Colonic mucosa (tissue), 4 donors: ENCODE measurements around the gene TMCC1. TPM values are rescaled to one million over a fixed set of nuclear protein-coding genes. Genes with fewer than 3 reads are reported as not detected.
"Not testable (repeated sequence)": the region's sequence is repeated elsewhere in the genome, so short reads cannot be mapped to it uniquely, and the experiment has no call there.

ENCODE experiments used
- DNase-seq: peaks from one replicate; pipeline ENCODE4 v3.0.0-alpha.2; 2020
- H3K27ac ChIP-seq: fragments of 200-600 bp; one replicate; pipeline ENCODE4 v1.8.0; 2021
- H3K27me3 ChIP-seq: fragments of 200-600 bp; one replicate; pipeline ENCODE4 v1.8.0; 2021
- H3K36me3 ChIP-seq: fragments of 200-600 bp; one replicate; pipeline ENCODE4 v1.8.0; 2021
- H3K4me1 ChIP-seq: fragments of 200-600 bp; one replicate; pipeline ENCODE4 v1.8.0; 2021; ENCODE audit warnings: mild to moderate bottlenecking
- H3K4me3 ChIP-seq: fragments of 200-600 bp; one replicate; pipeline ENCODE4 v1.8.0; 2021
- H3K9ac ChIP-seq, 2 donors: one replicate each; pipeline ENCODE4 v1.7.0; 2013; ENCODE audit warnings: control low read depth in 2 of 2, low read depth in 2 of 2, low read length in 2 of 2
- H3K9me3 ChIP-seq: fragments of 200-600 bp; one replicate; pipeline ENCODE4 v1.8.0; 2021
- intact Hi-C: fragments of 100-400 bp; cut with DNase I; formaldehyde crosslinking; loops from one replicate; pipeline ENCODE4 v1.14.1; 2022
- total RNA-seq, 2 donors: library from RNA; stranded (reverse); fragmentation: NEBNext Ultra II Directional in 1 of 2; extraction: Animal tissue kit (Norgen Biotek cat#: 25700) in 1 of 2; gene quantifications; one replicate each; pipeline ENCODE4 v1.2.1, GENCODE V29; 2021
- TF ChIP-seq, protein P1 (sequence below): fragments of 200-600 bp; IDR thresholded peaks from one replicate; pipeline ENCODE4 v1.8.0; 2022; ENCODE audit warnings: antibody characterized with exemption, mild to moderate bottlenecking
- donor health status: healthy.
- donor health status: DM: no; HTN: no; CAD: no.
- donor health status: DM: no; HTN: no; CAD: no.

TMCC1 gene
- total RNA-seq, 2 donors from 2014 or later: 23.2 to 32.8 TPM

DNA sequence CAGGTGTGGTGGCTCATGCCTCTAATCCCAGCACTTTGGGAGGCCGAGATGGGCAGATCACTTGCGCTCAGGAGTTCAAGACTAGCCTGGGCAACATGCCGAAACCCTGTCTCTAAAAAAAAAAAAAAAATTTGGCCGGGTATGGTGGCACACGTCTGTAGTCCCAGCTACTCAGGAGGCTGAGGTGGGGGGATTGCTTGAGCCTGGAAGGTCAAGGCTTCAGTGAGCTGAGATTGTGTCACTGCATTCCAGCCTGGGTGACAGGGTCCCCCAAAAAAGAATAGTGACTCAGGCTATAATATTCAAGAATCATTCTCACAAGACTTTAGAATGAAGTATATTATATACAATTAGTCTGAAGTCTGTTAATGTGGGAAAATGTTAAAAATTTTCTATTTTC, 216.5 kb downstream of the TMCC1 start:
- H3K9ac ChIP-seq: no peak overlapping the region
- intact Hi-C loops: no loop called here
- TF ChIP-seq, protein P1, sequence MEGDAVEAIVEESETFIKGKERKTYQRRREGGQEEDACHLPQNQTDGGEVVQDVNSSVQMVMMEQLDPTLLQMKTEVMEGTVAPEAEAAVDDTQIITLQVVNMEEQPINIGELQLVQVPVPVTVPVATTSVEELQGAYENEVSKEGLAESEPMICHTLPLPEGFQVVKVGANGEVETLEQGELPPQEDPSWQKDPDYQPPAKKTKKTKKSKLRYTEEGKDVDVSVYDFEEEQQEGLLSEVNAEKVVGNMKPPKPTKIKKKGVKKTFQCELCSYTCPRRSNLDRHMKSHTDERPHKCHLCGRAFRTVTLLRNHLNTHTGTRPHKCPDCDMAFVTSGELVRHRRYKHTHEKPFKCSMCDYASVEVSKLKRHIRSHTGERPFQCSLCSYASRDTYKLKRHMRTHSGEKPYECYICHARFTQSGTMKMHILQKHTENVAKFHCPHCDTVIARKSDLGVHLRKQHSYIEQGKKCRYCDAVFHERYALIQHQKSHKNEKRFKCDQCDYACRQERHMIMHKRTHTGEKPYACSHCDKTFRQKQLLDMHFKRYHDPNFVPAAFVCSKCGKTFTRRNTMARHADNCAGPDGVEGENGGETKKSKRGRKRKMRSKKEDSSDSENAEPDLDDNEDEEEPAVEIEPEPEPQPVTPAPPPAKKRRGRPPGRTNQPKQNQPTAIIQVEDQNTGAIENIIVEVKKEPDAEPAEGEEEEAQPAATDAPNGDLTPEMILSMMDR: no peak
- H3K4me3 ChIP-seq: no peak overlapping the region
- peaks cover 3% of the 10 kb centered on the region for H3K4me1 ChIP-seq
- DNase-seq: no peak
- no peaks in the 10 kb centered on the region for H3K9me3 ChIP-seq
- no peaks in the 10 kb centered on the region for H3K27me3 ChIP-seq
- H3K27ac ChIP-seq: no peak overlapping the region
- no peaks in the 10 kb centered on the region for H3K36me3 ChIP-seq

DNA sequence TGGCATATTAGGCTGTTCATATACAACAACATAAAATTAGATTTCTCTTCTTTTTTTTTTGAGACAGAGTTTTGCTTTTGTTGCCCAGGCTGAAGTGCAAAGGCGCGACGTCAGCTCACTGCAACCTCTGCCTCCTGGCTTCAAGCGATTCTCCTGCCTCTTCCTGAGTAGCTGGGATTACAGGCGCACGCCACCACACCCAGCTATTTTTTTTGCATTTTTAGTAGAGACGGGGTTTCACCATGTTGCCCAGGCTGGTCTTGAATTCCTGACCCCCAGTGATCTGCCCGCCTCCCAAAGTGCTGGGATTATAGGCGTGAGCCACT, 218.8 kb downstream of the TMCC1 start:
- H3K9ac ChIP-seq, H3K4me3 ChIP-seq, H3K4me1 ChIP-seq, H3K9me3 ChIP-seq, H3K27me3 ChIP-seq, DNase-seq, intact Hi-C loops, H3K36me3 ChIP-seq: not testable (repeated sequence)
- H3K27ac ChIP-seq: peak overlapping the region; percentile 69

DNA sequence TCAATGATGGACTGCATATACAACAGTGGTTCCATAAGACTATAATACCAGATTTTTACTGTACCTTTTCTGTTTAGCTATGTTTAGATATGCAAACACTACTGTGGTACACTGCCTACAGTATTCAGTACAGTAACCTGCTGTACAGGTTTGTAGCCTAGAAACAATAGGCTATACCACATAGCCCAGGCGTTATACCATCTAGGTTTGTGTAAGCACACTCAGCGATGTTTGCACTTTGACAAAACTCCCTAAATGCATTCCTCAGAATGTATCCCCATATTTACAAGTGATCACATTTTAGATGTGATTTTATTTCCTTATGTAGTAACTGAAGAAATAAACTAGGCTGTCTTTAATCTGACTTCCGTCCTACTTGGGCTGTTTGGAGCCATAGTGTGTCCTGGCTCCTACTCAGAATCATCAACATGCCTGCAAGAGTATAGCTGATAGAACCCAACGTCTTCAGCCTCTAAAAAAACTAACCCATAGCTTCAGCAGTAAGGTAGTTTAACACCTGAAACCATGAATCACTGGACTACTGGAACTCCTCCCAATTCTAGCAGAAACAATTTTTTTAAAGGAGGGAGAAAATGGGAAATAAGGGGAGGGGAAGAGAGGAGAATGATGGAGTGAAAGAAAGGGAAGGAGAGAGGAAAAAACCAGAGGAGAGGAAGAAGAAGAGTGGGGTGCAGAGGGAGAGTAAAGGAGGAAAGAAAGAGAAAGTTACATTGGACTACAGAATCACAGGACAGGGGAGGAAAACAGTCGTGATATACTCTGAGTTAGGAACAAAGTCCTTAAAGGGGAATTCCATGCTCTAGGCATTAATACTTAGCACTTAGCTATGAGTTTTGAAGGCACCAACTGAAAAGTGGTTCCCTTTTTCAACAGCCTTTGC, 219.4 kb downstream of the TMCC1 start:
- no peaks in the 10 kb centered on the region for H3K27me3 ChIP-seq
- intact Hi-C loops: no loop called here
- peaks cover 3% of the 10 kb centered on the region for H3K4me1 ChIP-seq
- no peaks in the 10 kb centered on the region for H3K36me3 ChIP-seq
- no peak overlapping the region for H3K4me3 ChIP-seq
- H3K9me3 ChIP-seq: no peaks in the 10 kb centered on the region
- TF ChIP-seq, protein P1: no peak
- peak overlapping the region; percentile 69 for H3K27ac ChIP-seq
- DNase-seq: no peak
- no peak overlapping the region for H3K9ac ChIP-seq

DNA sequence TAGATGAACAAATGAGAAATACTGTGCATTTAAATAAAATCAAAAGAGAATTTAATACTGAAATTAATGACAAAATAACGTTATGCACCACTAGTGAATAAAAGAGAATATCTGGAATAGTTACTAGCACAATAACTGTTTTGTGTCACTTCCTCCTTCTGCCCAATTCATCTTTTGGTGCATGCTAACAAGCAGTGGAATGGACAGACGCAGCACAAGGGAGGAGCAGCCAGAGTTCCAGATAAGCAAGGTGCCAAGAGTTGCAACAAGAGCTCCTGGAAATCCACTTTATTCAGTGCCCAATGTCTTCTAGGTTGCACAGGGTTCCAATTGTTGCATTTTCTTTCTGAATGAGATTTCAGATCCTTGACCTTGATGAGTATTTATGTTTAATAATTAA, 220.5 kb downstream of the TMCC1 start:
- TF ChIP-seq, protein P1: no peak
- no peaks in the 10 kb centered on the region for H3K36me3 ChIP-seq
- peak; percentile 23 for DNase-seq
- H3K27me3 ChIP-seq: no peaks in the 10 kb centered on the region
- no peak overlapping the region for H3K9ac ChIP-seq
- intact Hi-C loops: no loop called here
- no peak overlapping the region for H3K4me3 ChIP-seq
- H3K9me3 ChIP-seq: no peaks in the 10 kb centered on the region
- H3K4me1 ChIP-seq: peaks cover 3% of the 10 kb centered on the region
- H3K27ac ChIP-seq: no peak overlapping the region

DNA sequence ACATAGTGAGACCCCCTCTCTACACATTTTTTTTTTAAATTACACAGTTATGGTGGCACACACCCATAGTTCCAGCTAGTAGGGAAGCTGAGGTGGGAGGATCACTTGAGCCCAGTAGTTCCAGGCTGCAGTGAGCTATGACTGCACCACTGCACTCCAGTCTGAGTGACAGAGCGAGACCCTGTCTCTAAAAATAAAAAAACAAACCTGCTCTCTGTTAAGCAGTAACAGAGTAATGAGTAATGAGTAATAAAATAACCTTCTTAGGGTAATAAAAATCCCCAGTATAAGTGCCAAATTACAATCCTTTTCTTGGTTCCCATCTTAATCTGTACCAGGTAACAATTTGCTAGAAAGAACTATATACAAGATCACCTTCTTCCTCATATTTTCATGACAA, 221.1 kb downstream of the TMCC1 start:
- Histone ChIP-seq H3K4me1 (peaks cover 3% of the 10 kb centered on the region), H3K27ac (no peak overlapping the region), H3K27me3 (no peaks in the 10 kb centered on the region), H3K36me3 (no peaks in the 10 kb centered on the region), H3K9me3 (no peaks in the 10 kb centered on the region), H3K9ac (no peak overlapping the region), H3K4me3 (no peak overlapping the region)
- TF ChIP-seq, protein P1: no peak
- no peak for DNase-seq
- intact Hi-C loops: no loop called here

DNA sequence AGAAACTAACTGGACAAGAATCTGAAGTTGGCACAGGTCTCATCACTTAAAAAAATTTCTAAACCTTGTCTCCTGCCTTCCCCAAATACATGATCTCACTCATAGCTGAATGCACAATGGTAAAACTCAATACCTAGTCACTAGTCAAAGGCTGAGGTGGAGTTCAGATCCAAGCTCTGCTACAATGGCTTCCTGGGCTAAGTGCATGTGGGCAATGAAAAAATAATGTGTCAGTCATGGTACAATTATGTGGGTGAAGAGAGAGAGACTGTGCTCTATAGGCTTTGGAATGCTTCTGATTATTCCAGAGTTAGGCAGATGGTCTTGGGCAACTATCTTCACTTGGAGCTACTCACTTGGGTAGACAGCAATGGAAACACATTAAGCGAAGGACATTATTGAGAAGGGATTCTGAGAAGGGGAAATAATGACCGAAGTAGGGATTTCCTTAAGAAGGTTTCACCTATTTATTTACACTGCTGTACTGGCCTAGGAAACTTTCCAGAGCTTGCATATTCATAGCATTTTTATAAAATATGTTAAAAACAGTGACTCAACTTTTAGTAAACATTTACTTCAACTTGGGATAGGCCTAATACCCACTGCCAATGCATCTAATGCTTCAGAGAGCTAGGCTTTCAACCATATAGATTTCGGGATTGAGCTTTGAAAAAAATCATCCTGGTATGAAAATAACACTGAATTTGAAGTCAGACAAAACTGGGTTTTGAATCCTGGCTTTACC, 228.3 kb downstream of the TMCC1 start:
- intact Hi-C loops: no loop called here
- Histone ChIP-seq H3K36me3 (no peaks in the 10 kb centered on the region), H3K9ac (no peak overlapping the region), H3K4me3 (no peak overlapping the region), H3K9me3 (no peaks in the 10 kb centered on the region), H3K4me1 (no peaks in the 10 kb centered on the region), H3K27ac (no peak overlapping the region), H3K27me3 (no peaks in the 10 kb centered on the region)
- TF ChIP-seq, protein P1: no peak
- DNase-seq: no peak
